Endothelial cell of umbilical vein (primary cell): ENCODE data around the gene GTF2H1. TPM values are rescaled to one million over a fixed set of nuclear protein-coding genes. Genes with fewer than 3 reads are reported as not detected.
"Not testable (repeated sequence)": the region's sequence is repeated elsewhere in the genome, so short reads cannot be mapped to it uniquely, and the experiment has no call there.

ENCODE experiments used
- BruUV-seq: library from RNA; stranded (reverse); fragments of 400-500 nt; replicated peaks from 2 replicates; lab custom pipeline; 2021; lab: Mats Ljungman, UMichigan
- CTCF ChIA-PET: fragments of 300-600, 350-600 bp; sonication (Branson Sonifier 250); formaldehyde crosslinking; loops from one replicate; lab custom pipeline; 2021; ENCODE audit warnings: antibody characterized with exemption, inconsistent platforms; lab: Charles Lee
- POLR2A ChIA-PET: fragments of 300-600, 350-600 bp; sonication (Branson Sonifier 250); formaldehyde crosslinking; loops from one replicate; lab custom pipeline; 2021; ENCODE audit warnings: antibody characterized with exemption, inconsistent platforms; lab: Charles Lee
- DNase-seq: peaks from one replicate; pipeline ENCODE4 v3.0.0-alpha.2; 2011; ENCODE audit warnings: low read depth, low spot score
- FAIRE-seq: peaks from 2 replicates; lab custom pipeline; 2011; peaks lifted over from hg19 to GRCh38; lab: Jason Lieb, UNC
- H2AFZ ChIP-seq: 2 replicates; pipeline ENCODE4 v1.6.0; 2012; ENCODE audit warnings: low read depth, low read length, control low read depth, inconsistent platforms
- H3K27ac ChIP-seq: 2 replicates; pipeline ENCODE4 v1.5.1; 2011; ENCODE audit warnings: low read depth, mild to moderate bottlenecking, control low read depth, low read length, moderate library complexity; ENCODE audit not compliant: insufficient read depth
- H3K27me3 ChIP-seq, 2 experiments: 2 replicates each; pipeline versions ENCODE4 v1.6.0 to v1.6.1; 2011; ENCODE audit warnings: low read length in 2 of 2, mixed read lengths in 1 of 2; ENCODE audit not compliant: control insufficient read depth in 2 of 2, insufficient read depth in 2 of 2
- H3K36me3 ChIP-seq, 2 experiments: 2 replicates in 1 of 2; 3 replicates in 1 of 2; pipeline ENCODE4 v1.5.1; 2011; ENCODE audit warnings: low read length in 2 of 2, mild to moderate bottlenecking in 1 of 2, moderate library complexity in 1 of 2; ENCODE audit not compliant: control insufficient read depth in 2 of 2, insufficient read depth in 2 of 2; ENCODE audit errors: extremely low read depth in 1 of 2
- H3K4me1 ChIP-seq: 3 replicates; pipeline ENCODE4 v1.5.1; 2011; ENCODE audit warnings: mild to moderate bottlenecking, low read length; ENCODE audit not compliant: control insufficient read depth, insufficient read depth; ENCODE audit errors: extremely low read depth
- H3K4me2 ChIP-seq: 2 replicates; pipeline ENCODE4 v1.6.1; 2011; ENCODE audit warnings: low read length, control low read depth, mixed read lengths; ENCODE audit not compliant: insufficient read depth
- H3K4me3 ChIP-seq, 3 experiments: fragments of 200-600 bp in 1 of 3; sonication (generic), shearing (Covaris generic) in 1 of 3; replicated peaks in 1 of 3; 2 replicates each; pipeline ENCODE4 v1.5.1; 2011 to 2016; ENCODE audit warnings: control low read depth in 3 of 3, low read length in 3 of 3, mild to moderate bottlenecking in 2 of 3, inconsistent platforms in 1 of 3, low read depth in 1 of 3, moderate library complexity in 1 of 3; ENCODE audit not compliant: insufficient read depth in 1 of 3
- H3K79me2 ChIP-seq: 2 replicates; pipeline ENCODE4 v1.6.0; 2012; ENCODE audit warnings: low read length, inconsistent platforms; ENCODE audit not compliant: control insufficient read depth, insufficient read depth
- H3K9ac ChIP-seq: replicated peaks from 2 replicates; pipeline ENCODE3; 2011; ENCODE audit warnings: low read length, control low read depth; ENCODE audit not compliant: insufficient read depth; ENCODE audit errors: extremely low read depth
- H3K9me1 ChIP-seq: replicated peaks from 3 replicates; pipeline ENCODE4 v1.6.0; 2011; ENCODE audit warnings: mild to moderate bottlenecking, low read length; ENCODE audit not compliant: control insufficient read depth, insufficient read depth; ENCODE audit errors: extremely low read depth
- H3K9me3 ChIP-seq: replicated peaks from 2 replicates; pipeline ENCODE4 v1.5.1; 2012; ENCODE audit warnings: low read length, inconsistent platforms; ENCODE audit not compliant: control insufficient read depth, insufficient read depth
- H4K20me1 ChIP-seq: replicated peaks from 2 replicates; pipeline ENCODE3; 2011; ENCODE audit warnings: mild to moderate bottlenecking, low read length; ENCODE audit not compliant: control insufficient read depth, insufficient read depth; ENCODE audit errors: extremely low read depth
- EZH2 ChIP-seq: IDR thresholded peaks from 2 replicates; pipeline ENCODE4 v1.6.1; 2012; ENCODE audit warnings: borderline replicate concordance, low read depth, mild to moderate bottlenecking, moderate library complexity, low read length, inconsistent platforms; ENCODE audit not compliant: severe bottlenecking
- FOS ChIP-seq: IDR thresholded peaks from 2 replicates; pipeline ENCODE4 v1.6.1; 2011; ENCODE audit warnings: mild to moderate bottlenecking, low read length, moderate library complexity, borderline replicate concordance; ENCODE audit not compliant: insufficient read depth
- GATA2 ChIP-seq: IDR thresholded peaks from 2 replicates; pipeline ENCODE4 v1.7.0; 2011; ENCODE audit warnings: low read depth, mild to moderate bottlenecking, moderate library complexity, mixed read lengths, low read length; ENCODE audit not compliant: insufficient read length, insufficient read depth
- JUN ChIP-seq: IDR thresholded peaks from 2 replicates; pipeline ENCODE4 v1.6.1; 2011; ENCODE audit warnings: borderline replicate concordance, low read depth; ENCODE audit not compliant: insufficient read length, insufficient read depth
- MYC ChIP-seq: IDR thresholded peaks from one replicate; pipeline ENCODE4 v1.6.1; 2011; ENCODE audit warnings: mild to moderate bottlenecking, low read depth, low read length
- POLR2A ChIP-seq: IDR thresholded peaks from 2 replicates; pipeline ENCODE4 v1.6.1; 2012; ENCODE audit warnings: low read depth, mild to moderate bottlenecking, control low read depth, low read length
- POLR2AphosphoS5 ChIP-seq: IDR thresholded peaks from 2 replicates; pipeline ENCODE4 v1.6.1; 2012; ENCODE audit warnings: low read depth, mild to moderate bottlenecking, control low read depth, low read length, moderate library complexity; ENCODE audit not compliant: insufficient read depth
- dilution Hi-C: fragments of 300-500 bp; cut with MboI; formaldehyde crosslinking; loops from one replicate; pipeline ENCODE4 v1.15.0; 2019; ENCODE audit warnings: low sequenced_read_pairs; ENCODE audit not compliant: extremely low pct_ligation_motif_present
- intact Hi-C: fragments of 100-400 bp; cut with micrococcal nuclease; formaldehyde crosslinking; loops from one replicate; pipeline ENCODE4 v1.10.0; 2022
- polyA plus RNA-seq, 4 experiments: library from polyadenylated mRNA; depleted of rRNA in 3 of 4; stranded (reverse) in 3 of 4; unstranded in 1 of 4; fragments of >200 nt; gene quantifications; 2 replicates each; pipeline versions ENCODE4 v1.2.1 to v1.2.3, GENCODE V29; 2011 to 2012; ENCODE audit warnings: missing spikeins in 1 of 4
- total RNA-seq: library from RNA; stranded (reverse); gene quantifications from 2 replicates; pipeline ENCODE4 v1.2.3, GENCODE V29; 2021
- TF ChIP-seq, protein P1 (sequence below), 2 donors: IDR thresholded peaks; 1 replicate in 1 of 2; 2 replicates in 1 of 2; pipeline ENCODE4 v1.5.1; 2011; ENCODE audit warnings: low read length in 2 of 2, mild to moderate bottlenecking in 2 of 2, moderate library complexity in 2 of 2, control low read depth in 1 of 2, inconsistent platforms in 1 of 2, low read depth in 1 of 2; ENCODE audit not compliant: insufficient read depth in 1 of 2; ENCODE audit errors: extremely low read depth in 1 of 2
- TF ChIP-seq, protein P2 (sequence below): IDR thresholded peaks from 2 replicates; pipeline ENCODE4 v1.6.1; 2011; ENCODE audit not compliant: insufficient read depth, insufficient read length

The GTF2H1 gene
- total and polyA plus RNA-seq, 2 donors (not counting 3 experiments of a cell fraction or from before 2014, with no cell fraction given), result 15.7 to 47.7 TPM

DNA sequence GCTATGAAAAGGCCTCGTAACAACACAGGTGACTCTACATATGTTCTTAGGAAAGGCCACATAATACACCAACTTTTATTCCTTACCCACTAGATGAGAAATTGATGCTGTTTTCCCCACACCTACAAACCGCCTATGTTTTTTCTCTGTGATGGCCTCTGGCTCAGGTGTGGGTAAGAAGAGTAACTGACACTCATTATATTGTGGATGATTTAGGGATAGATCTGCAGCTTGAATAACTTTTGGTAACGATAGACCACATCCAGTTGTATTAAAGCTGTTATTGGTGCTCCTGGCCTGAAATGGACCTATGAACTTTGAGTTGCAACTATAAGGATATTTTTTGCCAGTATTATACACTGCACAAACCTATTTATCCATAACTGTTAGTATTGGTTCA, 75.6 kb downstream of the GTF2H1 start:
- dilution Hi-C loops, result no loop called here
- BruUV-seq, result no TSS peak
- Histone ChIP-seq H3K79me2 (peaks cover 51% of the 10 kb centered on the region), H2AFZ (no peak overlapping the region), H3K9me3 (no peaks in the 10 kb centered on the region), H3K27ac (no peak overlapping the region), H3K4me3 (no peak overlapping the region), H3K9me1 (no peaks in the 10 kb centered on the region), H3K36me3 (peaks cover 8 to 32% of the 10 kb centered on the region in 2 experiments), H3K4me2 (no peak overlapping the region), H3K9ac (no peak overlapping the region), H4K20me1 (no peaks in the 10 kb centered on the region), H3K27me3 (no peaks in the 10 kb centered on the region), H3K4me1 (peaks cover 18% of the 10 kb centered on the region)
- DNase-seq (no peak), FAIRE-seq (no peak)
- ChIA-PET POLR2A (no interaction called here), CTCF (interaction anchor here (1.0 kb wide), 1 partner anchor 12 kb away, joined by 4 read pairs; no protein-coding TSS in a partner anchor)
- TF ChIP-seq POLR2AphosphoS5, result no peak
- TF ChIP-seq, protein P1, sequence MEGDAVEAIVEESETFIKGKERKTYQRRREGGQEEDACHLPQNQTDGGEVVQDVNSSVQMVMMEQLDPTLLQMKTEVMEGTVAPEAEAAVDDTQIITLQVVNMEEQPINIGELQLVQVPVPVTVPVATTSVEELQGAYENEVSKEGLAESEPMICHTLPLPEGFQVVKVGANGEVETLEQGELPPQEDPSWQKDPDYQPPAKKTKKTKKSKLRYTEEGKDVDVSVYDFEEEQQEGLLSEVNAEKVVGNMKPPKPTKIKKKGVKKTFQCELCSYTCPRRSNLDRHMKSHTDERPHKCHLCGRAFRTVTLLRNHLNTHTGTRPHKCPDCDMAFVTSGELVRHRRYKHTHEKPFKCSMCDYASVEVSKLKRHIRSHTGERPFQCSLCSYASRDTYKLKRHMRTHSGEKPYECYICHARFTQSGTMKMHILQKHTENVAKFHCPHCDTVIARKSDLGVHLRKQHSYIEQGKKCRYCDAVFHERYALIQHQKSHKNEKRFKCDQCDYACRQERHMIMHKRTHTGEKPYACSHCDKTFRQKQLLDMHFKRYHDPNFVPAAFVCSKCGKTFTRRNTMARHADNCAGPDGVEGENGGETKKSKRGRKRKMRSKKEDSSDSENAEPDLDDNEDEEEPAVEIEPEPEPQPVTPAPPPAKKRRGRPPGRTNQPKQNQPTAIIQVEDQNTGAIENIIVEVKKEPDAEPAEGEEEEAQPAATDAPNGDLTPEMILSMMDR (IDR thresholded peaks at IDR 0.05; ENCODE audit: extremely low read depth in 1 of 2, insufficient read depth in 1 of 2, low read depth in 1 of 2, low read length in 2 of 2), result no peak
- TF ChIP-seq POLR2A, result no peak
- TF ChIP-seq GATA2, result no peak
- no peak for TF ChIP-seq FOS
- TF ChIP-seq MYC, result no peak
- no peak for TF ChIP-seq JUN
- TF ChIP-seq, protein P2, sequence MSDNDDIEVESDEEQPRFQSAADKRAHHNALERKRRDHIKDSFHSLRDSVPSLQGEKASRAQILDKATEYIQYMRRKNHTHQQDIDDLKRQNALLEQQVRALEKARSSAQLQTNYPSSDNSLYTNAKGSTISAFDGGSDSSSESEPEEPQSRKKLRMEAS, result no peak
- TF ChIP-seq EZH2, result no peak
- intact Hi-C loops, result loop anchor here (10.0 kb wide), 2 partner anchors 367 to 1317 kb away; partner anchors contain the start of gene NAV2

DNA sequence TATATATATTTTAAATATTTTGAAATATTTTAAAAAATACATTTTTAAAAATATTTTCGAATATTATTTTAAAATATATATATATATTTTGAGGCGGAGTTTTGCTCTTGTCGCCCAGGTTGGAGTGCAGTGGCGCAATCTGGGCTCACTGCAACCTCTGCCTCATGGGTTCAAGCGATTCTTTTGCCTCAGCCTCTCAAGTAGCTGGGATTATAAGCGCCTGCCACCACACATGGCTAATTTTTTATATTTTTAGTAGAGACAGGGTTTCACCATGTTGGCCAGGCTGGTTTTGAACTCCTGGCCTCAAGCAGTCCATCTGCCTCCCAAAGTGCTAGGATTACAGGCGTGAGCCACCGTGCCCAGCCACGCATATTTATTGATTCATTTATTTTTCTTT, 78.7 kb downstream of the GTF2H1 start:
- DNase-seq, POLR2A ChIA-PET, H3K9me3 ChIP-seq, H3K27me3 ChIP-seq, H3K9ac ChIP-seq, H3K4me1 ChIP-seq, H3K27ac ChIP-seq, H3K4me3 ChIP-seq, CTCF ChIA-PET, dilution Hi-C loops, H3K4me2 ChIP-seq, H4K20me1 ChIP-seq, H3K9me1 ChIP-seq, FAIRE-seq, H2AFZ ChIP-seq, BruUV-seq, intact Hi-C loops: not testable (repeated sequence)
- Histone ChIP-seq H3K36me3 (peaks cover 11 to 38% of the 10 kb centered on the region in 2 experiments), H3K79me2 (peaks cover 38% of the 10 kb centered on the region)
